Left lung (tissue), 10 donors: ENCODE data around the gene PRKG1. TPM values are rescaled to one million over a fixed set of nuclear protein-coding genes. Genes with fewer than 3 reads are reported as not detected.

Experiments used
- ATAC-seq: fragments of 200-7000 bp; cut with Tn5 transposase; one replicate; pipeline ENCODE4 v1.9.1; 2020; ENCODE audit warnings: moderate library complexity
- DNase-seq, 4 donors: peaks; one replicate each; pipeline ENCODE4 v3.0.0-alpha.2; 2013 to 2020
- H3K27ac ChIP-seq, 2 donors: fragments of 200-600 bp; sonication (generic) in 1 of 2; one replicate each; pipeline versions ENCODE4 v1.5.0 to v1.8.0; 2020 to 2021
- H3K27me3 ChIP-seq, 2 donors: fragments of 200-600 bp; sonication (generic) in 1 of 2; one replicate each; pipeline versions ENCODE4 v1.5.0 to v1.8.0; 2020 to 2021
- H3K36me3 ChIP-seq, 2 donors: fragments of 200-600 bp; sonication (generic) in 1 of 2; one replicate each; pipeline versions ENCODE4 v1.5.0 to v1.8.0; 2020 to 2021
- H3K4me1 ChIP-seq, 2 donors: fragments of 200-600 bp; one replicate each; pipeline ENCODE4 v1.8.0; 2021
- H3K4me3 ChIP-seq, 2 donors: fragments of 200-600 bp; sonication (generic) in 1 of 2; one replicate each; pipeline versions ENCODE4 v1.5.0 to v1.8.0; 2020 to 2021; ENCODE audit warnings: mild to moderate bottlenecking in 1 of 2
- H3K9me3 ChIP-seq, 2 donors: fragments of 200-600 bp; sonication (generic) in 1 of 2; one replicate each; pipeline versions ENCODE4 v1.5.0 to v1.8.0; 2020 to 2021
- intact Hi-C, 2 donors: fragments of 100-400 bp; cut with DNase I; formaldehyde crosslinking; loops; one replicate each; pipeline versions ENCODE4 v1.11.2 to v1.14.2; 2022
- polyA plus RNA-seq, 6 donors: library from polyadenylated mRNA; unstranded; fragments of 120-200 nt; gene quantifications; one replicate each; pipeline ENCODE4 v1.2.1, GENCODE V29; 2013; ENCODE audit not compliant: insufficient read length in 6 of 6
- total RNA-seq, 2 donors: library from RNA; stranded (reverse); fragmentation: NEBNext Ultra II Directional; extraction: Animal tissue kit (Norgen Biotek cat#: 25700); gene quantifications; one replicate each; pipeline ENCODE4 v1.2.1, GENCODE V29; 2021
- TF ChIP-seq, protein P1 (sequence below), 2 donors: fragments of 200-600 bp; sonication (generic) in 1 of 2; IDR thresholded peaks; one replicate each; pipeline versions ENCODE4 v1.5.0 to v1.8.0; 2021; ENCODE audit warnings: antibody characterized with exemption in 2 of 2
- donor health status: DM: no; HTN: yes; CAD: no.
- donor health status: DM: no; HTN: no; CAD: no.

PRKG1 gene
- total and polyA plus RNA-seq, 8 donors, result 15.6 to 29.0 (median 17.8) TPM

GRCh38 chr10:51924359-51924758 is 850.1 kb downstream of the PRKG1 start:
- Histone ChIP-seq H3K36me3 (no peaks in the 10 kb centered on the region), H3K9me3 (no peaks in the 10 kb centered on the region), H3K4me1 (no peaks in the 10 kb centered on the region), H3K27me3 (no peaks in the 10 kb centered on the region), H3K4me3 (no peak overlapping the region), H3K27ac (no peak overlapping the region)
- no peak for DNase-seq
- TF ChIP-seq, protein P1, sequence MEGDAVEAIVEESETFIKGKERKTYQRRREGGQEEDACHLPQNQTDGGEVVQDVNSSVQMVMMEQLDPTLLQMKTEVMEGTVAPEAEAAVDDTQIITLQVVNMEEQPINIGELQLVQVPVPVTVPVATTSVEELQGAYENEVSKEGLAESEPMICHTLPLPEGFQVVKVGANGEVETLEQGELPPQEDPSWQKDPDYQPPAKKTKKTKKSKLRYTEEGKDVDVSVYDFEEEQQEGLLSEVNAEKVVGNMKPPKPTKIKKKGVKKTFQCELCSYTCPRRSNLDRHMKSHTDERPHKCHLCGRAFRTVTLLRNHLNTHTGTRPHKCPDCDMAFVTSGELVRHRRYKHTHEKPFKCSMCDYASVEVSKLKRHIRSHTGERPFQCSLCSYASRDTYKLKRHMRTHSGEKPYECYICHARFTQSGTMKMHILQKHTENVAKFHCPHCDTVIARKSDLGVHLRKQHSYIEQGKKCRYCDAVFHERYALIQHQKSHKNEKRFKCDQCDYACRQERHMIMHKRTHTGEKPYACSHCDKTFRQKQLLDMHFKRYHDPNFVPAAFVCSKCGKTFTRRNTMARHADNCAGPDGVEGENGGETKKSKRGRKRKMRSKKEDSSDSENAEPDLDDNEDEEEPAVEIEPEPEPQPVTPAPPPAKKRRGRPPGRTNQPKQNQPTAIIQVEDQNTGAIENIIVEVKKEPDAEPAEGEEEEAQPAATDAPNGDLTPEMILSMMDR (IDR thresholded peaks at IDR 0.05), result no peak
- ATAC-seq, result no peak
- intact Hi-C loops, result no loop called here

DNA sequence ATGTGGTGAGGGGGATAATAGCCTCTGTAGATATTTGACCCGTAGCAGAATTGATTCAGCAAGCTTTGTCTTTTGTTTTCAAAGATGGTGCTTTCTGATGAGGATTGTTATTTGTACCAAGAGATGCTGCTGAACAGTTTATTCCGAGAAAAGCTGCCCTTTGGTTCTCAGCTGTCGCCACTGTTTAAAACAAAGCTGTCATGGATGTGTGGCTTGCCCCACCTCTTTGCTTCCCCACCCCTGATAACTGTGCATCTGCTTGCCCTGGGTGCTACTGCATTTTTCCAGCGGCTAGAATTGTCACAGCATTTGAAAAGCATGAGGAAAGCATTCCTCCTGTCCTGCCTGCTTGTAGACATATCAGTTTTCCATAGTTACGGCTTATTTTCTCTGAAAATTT is 852.0 kb downstream of the PRKG1 start:
- H3K9me3 ChIP-seq, result no peaks in the 10 kb centered on the region
- H3K27me3 ChIP-seq, result no peaks in the 10 kb centered on the region
- no peak overlapping the region for H3K27ac ChIP-seq
- intact Hi-C loops, result no loop called here
- no peak for ATAC-seq
- H3K4me3 ChIP-seq, result no peak overlapping the region
- TF ChIP-seq, protein P1 (IDR thresholded peaks at IDR 0.05), result no peak
- no peaks in the 10 kb centered on the region for H3K4me1 ChIP-seq
- no peak for DNase-seq
- H3K36me3 ChIP-seq, result no peaks in the 10 kb centered on the region

DNA sequence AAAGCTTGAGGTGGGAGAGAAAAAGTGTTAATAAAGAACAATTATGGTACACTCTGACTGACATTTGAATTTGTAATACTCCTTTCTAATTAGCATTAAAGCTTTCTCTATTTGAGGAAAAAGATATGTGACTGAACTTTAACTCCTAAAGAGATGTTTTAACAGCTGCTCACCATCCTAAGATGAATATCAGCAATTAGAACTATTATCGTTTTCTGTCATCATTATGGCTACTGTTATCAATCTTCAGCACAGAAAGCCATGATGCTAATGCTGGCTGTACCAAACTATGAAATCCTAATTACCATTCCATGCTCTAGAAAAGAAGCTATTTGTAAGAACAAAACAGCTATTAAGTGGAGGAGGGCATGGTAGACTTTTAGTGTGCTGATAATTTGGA is 853.9 kb downstream of the PRKG1 start:
- intact Hi-C loops, result no loop called here
- no peak for ATAC-seq
- TF ChIP-seq, protein P1 (IDR thresholded peaks at IDR 0.05), result no peak
- no peaks in the 10 kb centered on the region for H3K9me3 ChIP-seq
- no peaks in the 10 kb centered on the region for H3K27me3 ChIP-seq
- no peak overlapping the region for H3K27ac ChIP-seq
- no peak for DNase-seq
- H3K36me3 ChIP-seq, result no peaks in the 10 kb centered on the region
- no peak overlapping the region for H3K4me3 ChIP-seq
- no peaks in the 10 kb centered on the region for H3K4me1 ChIP-seq

- no peak for DNase-seq
- intact Hi-C loops, result no loop called here
- Histone ChIP-seq H3K27me3 (no peaks in the 10 kb centered on the region), H3K9me3 (no peaks in the 10 kb centered on the region), H3K36me3 (no peaks in the 10 kb centered on the region), H3K4me1 (peaks cover 0 to 5% of the 10 kb centered on the region in 2 donors), H3K27ac (no peak overlapping the region), H3K4me3 (no peak overlapping the region)
- no peak for ATAC-seq
- TF ChIP-seq, protein P1 (IDR thresholded peaks at IDR 0.05), result no peak
These were observed 858.2 kb downstream of the PRKG1 start for GRCh38 chr10:51932530-51932929.

- TF ChIP-seq, protein P1 (IDR thresholded peaks at IDR 0.05), result no peak
- Histone ChIP-seq H3K4me3 (no peak overlapping the region), H3K36me3 (no peaks in the 10 kb centered on the region), H3K9me3 (no peaks in the 10 kb centered on the region), H3K4me1 (peaks cover 0 to 5% of the 10 kb centered on the region in 2 donors), H3K27ac (no peak overlapping the region), H3K27me3 (no peaks in the 10 kb centered on the region)
- ATAC-seq (no peak), DNase-seq (no peak)
- intact Hi-C loops, result no loop called here
These were observed 860.1 kb downstream of the PRKG1 start for GRCh38 chr10:51934373-51934772.
